Measurements from ENCODE around the gene FAM20B.
"Not testable (repeated sequence)": the region's sequence is repeated elsewhere in the genome, so short reads cannot be mapped to it uniquely, and the experiment has no call there.

DNA sequence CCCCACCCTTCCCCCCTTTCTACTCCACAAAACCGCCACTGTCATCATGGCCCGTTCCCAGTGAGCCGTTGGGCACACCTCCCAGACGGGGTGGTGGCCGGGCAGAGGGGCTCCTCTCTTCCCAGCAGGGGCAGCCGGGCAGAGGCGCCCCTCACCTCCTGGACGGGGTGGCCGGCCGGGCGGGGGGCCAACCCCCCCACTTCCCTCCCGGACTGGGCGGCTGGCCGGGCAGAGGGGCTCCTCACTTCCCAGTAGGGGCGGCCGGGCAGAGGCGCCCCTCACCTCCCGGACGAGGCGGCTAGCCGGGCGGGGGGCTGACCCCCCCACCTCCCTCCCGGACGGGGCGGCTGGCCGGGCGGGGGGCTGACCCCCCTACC is 14.5 kb downstream of the FAM20B start:
- TF ChIP-seq, protein P1, sequence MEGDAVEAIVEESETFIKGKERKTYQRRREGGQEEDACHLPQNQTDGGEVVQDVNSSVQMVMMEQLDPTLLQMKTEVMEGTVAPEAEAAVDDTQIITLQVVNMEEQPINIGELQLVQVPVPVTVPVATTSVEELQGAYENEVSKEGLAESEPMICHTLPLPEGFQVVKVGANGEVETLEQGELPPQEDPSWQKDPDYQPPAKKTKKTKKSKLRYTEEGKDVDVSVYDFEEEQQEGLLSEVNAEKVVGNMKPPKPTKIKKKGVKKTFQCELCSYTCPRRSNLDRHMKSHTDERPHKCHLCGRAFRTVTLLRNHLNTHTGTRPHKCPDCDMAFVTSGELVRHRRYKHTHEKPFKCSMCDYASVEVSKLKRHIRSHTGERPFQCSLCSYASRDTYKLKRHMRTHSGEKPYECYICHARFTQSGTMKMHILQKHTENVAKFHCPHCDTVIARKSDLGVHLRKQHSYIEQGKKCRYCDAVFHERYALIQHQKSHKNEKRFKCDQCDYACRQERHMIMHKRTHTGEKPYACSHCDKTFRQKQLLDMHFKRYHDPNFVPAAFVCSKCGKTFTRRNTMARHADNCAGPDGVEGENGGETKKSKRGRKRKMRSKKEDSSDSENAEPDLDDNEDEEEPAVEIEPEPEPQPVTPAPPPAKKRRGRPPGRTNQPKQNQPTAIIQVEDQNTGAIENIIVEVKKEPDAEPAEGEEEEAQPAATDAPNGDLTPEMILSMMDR (conservative IDR thresholded peaks at IDR 0.05; ENCODE audit: low read length), result not testable (repeated sequence)
- not testable (repeated sequence) for TF ChIP-seq EZH2phosphoT487 (IDR thresholded peaks at IDR 0.05; ENCODE audit: borderline replicate concordance)
